IMR-90 (cell line): ENCODE measurements around the gene MRPL10. TPM values are rescaled to one million over a fixed set of nuclear protein-coding genes. Genes with fewer than 3 reads are reported as not detected.

Source experiments
- ATAC-seq: fragments of 200-7000 bp; cut with Tn5 transposase; 2 replicates; pipeline ENCODE4 v1.9.1; 2020; ENCODE audit warnings: low read depth, mild to moderate bottlenecking, moderate library complexity
- BruUV-seq: library from RNA; stranded (reverse); fragments of 400-500 nt; replicated peaks from 2 replicates; lab custom pipeline; 2021; lab: Mats Ljungman, UMichigan
- CTCF ChIA-PET: fragments of 300-600 bp; formaldehyde crosslinking; extraction: SDS; loops from one replicate; lab custom pipeline; 2021; ENCODE audit warnings: antibody characterized with exemption; lab: Yijun Ruan, JAX
- POLR2A ChIA-PET: fragments of 300-600 bp; sonication (Branson Sonifier 250); formaldehyde crosslinking; loops from one replicate; lab custom pipeline; 2022; ENCODE audit warnings: antibody characterized with exemption; ENCODE audit not compliant: unreplicated experiment; lab: Charles Lee
- DNase-seq: peaks from one replicate; pipeline ENCODE4 v3.0.0; 2013
- H2AFZ ChIP-seq: replicated peaks from 2 replicates; pipeline ENCODE3; 2013; ENCODE audit warnings: low read length, mild to moderate bottlenecking; ENCODE audit not compliant: poor library complexity
- H2AK5ac ChIP-seq: 2 replicates; pipeline ENCODE4 v1.6.1; 2013; ENCODE audit warnings: low read depth, low read length, inconsistent platforms
- H2AK9ac ChIP-seq: replicated peaks from 2 replicates; pipeline ENCODE3; 2013; ENCODE audit warnings: mild to moderate bottlenecking, low read depth, low read length, moderate library complexity; ENCODE audit not compliant: poor library complexity
- H2BK120ac ChIP-seq: 2 replicates; pipeline ENCODE4 v1.6.1; 2013; ENCODE audit warnings: low read depth, low read length, inconsistent platforms
- H2BK15ac ChIP-seq: 3 replicates; pipeline ENCODE4 v1.6.1; 2013; ENCODE audit warnings: low read depth, low read length, inconsistent platforms
- H2BK20ac ChIP-seq: 2 replicates; pipeline ENCODE4 v1.6.1; 2013; ENCODE audit warnings: low read depth, mild to moderate bottlenecking, inconsistent platforms, low read length, moderate library complexity
- H2BK5ac ChIP-seq: 2 replicates; pipeline ENCODE4 v1.6.1; 2013; ENCODE audit warnings: mild to moderate bottlenecking, low read depth, low read length, inconsistent platforms; ENCODE audit not compliant: poor library complexity, severe bottlenecking
- H3K14ac ChIP-seq: replicated peaks from 2 replicates; pipeline ENCODE4 v1.6.1; 2013; ENCODE audit warnings: low read depth, low read length, inconsistent platforms
- H3K18ac ChIP-seq: 2 replicates; pipeline ENCODE4 v1.6.1; 2013; ENCODE audit warnings: low read depth, low read length, control low read depth
- H3K23ac ChIP-seq: 2 replicates; pipeline ENCODE4 v1.6.1; 2013; ENCODE audit warnings: low read depth, low read length, inconsistent platforms
- H3K27ac ChIP-seq: 2 replicates; pipeline ENCODE4 v1.5.1; 2013; ENCODE audit warnings: mild to moderate bottlenecking, control low read depth, low read length; ENCODE audit not compliant: insufficient read depth
- H3K27me3 ChIP-seq: 2 replicates; pipeline ENCODE4 v1.6.1; 2013; ENCODE audit warnings: low read length; ENCODE audit not compliant: control insufficient read depth, insufficient read depth
- H3K36me3 ChIP-seq: 2 replicates; pipeline ENCODE4 v1.6.1; 2013; ENCODE audit warnings: low read length, mixed read lengths; ENCODE audit not compliant: control insufficient read depth, insufficient read depth
- H3K4ac ChIP-seq: 2 replicates; pipeline ENCODE4 v1.6.1; 2013; ENCODE audit warnings: low read depth, low read length, inconsistent platforms
- H3K4me1 ChIP-seq: 2 replicates; pipeline ENCODE4 v1.6.1; 2013; ENCODE audit warnings: low read length, mixed read lengths; ENCODE audit not compliant: control insufficient read depth, insufficient read depth
- H3K4me2 ChIP-seq: 2 replicates; pipeline ENCODE4 v1.6.1; 2013; ENCODE audit warnings: low read depth, mild to moderate bottlenecking, control low read depth, low read length, moderate library complexity
- H3K4me3 ChIP-seq: 2 replicates; pipeline ENCODE4 v1.5.1; 2013; ENCODE audit warnings: low read depth, mild to moderate bottlenecking, control low read depth, low read length, moderate library complexity; ENCODE audit not compliant: insufficient read depth
- H3K56ac ChIP-seq: 2 replicates; pipeline ENCODE4 v1.6.1; 2013; ENCODE audit warnings: low read length, inconsistent platforms; ENCODE audit not compliant: insufficient read depth; ENCODE audit errors: extremely low read depth
- H3K79me1 ChIP-seq, 2 experiments: 2 replicates each; pipeline ENCODE4 v1.6.1; 2013; ENCODE audit warnings: low read length in 2 of 2, inconsistent platforms in 1 of 2, low read depth in 1 of 2
- H3K9ac ChIP-seq: 2 replicates; pipeline ENCODE4 v1.6.1; 2013; ENCODE audit warnings: low read depth, low read length, control low read depth
- H3K9me1 ChIP-seq: 2 replicates; pipeline ENCODE4 v1.6.1; 2013; ENCODE audit warnings: low read length, inconsistent platforms; ENCODE audit not compliant: insufficient read depth
- H3K9me3 ChIP-seq: 2 replicates; pipeline ENCODE4 v1.6.1; 2013; ENCODE audit warnings: low read length; ENCODE audit not compliant: control insufficient read depth, insufficient read depth
- H4K20me1 ChIP-seq: 2 replicates; pipeline ENCODE4 v1.6.1; 2013; ENCODE audit warnings: low read length, inconsistent platforms; ENCODE audit not compliant: insufficient read depth
- H4K5ac ChIP-seq: 2 replicates; pipeline ENCODE4 v1.6.1; 2013; ENCODE audit warnings: mild to moderate bottlenecking, low read depth, low read length, control low read depth
- H4K8ac ChIP-seq, 2 experiments: 2 replicates each; pipeline ENCODE4 v1.6.1; 2013; ENCODE audit warnings: low read depth in 2 of 2, low read length in 2 of 2, control low read depth in 1 of 2, inconsistent platforms in 1 of 2
- H4K91ac ChIP-seq: 2 replicates; pipeline ENCODE4 v1.6.1; 2013; ENCODE audit warnings: low read depth, low read length, inconsistent platforms; ENCODE audit not compliant: insufficient read depth
- CEBPB ChIP-seq: IDR thresholded peaks from 2 replicates; pipeline ENCODE4 v1.6.1; 2012; ENCODE audit warnings: low read depth, low read length, improper control_type of control experiment
- CHD1 ChIP-seq: IDR thresholded peaks from 2 replicates; pipeline ENCODE4 v1.6.1; 2012; ENCODE audit warnings: low read depth, low read length, improper control_type of control experiment
- CTCF ChIP-seq: conservative IDR thresholded peaks from 2 replicates; pipeline ENCODE4 v1.5.1; 2012; ENCODE audit warnings: mild to moderate bottlenecking, low read depth, low read length, improper control_type of control experiment
- FOS ChIP-seq: fragments of 150-350 bp; IDR thresholded peaks from 2 replicates; pipeline ENCODE4 v1.6.1; 2016; ENCODE audit warnings: low read depth, low read length
- MAZ ChIP-seq: IDR thresholded peaks from 2 replicates; pipeline ENCODE4 v1.6.1; 2012; ENCODE audit warnings: low read depth, mild to moderate bottlenecking, low read length, improper control_type of control experiment, moderate library complexity, borderline replicate concordance
- POLR2A ChIP-seq: IDR thresholded peaks from 2 replicates; pipeline ENCODE4 v1.6.1; 2012; ENCODE audit warnings: mild to moderate bottlenecking, low read depth, low read length
- RCOR1 ChIP-seq: IDR thresholded peaks from 2 replicates; pipeline ENCODE4 v1.6.1; 2012; ENCODE audit warnings: mild to moderate bottlenecking, low read length, improper control_type of control experiment; ENCODE audit not compliant: insufficient replicate concordance
- RFX5 ChIP-seq: IDR thresholded peaks from 2 replicates; pipeline ENCODE4 v1.8.0; 2012; ENCODE audit warnings: low read depth, mild to moderate bottlenecking, low read length, moderate library complexity
- USF2 ChIP-seq: fragments of 150-350 bp; IDR thresholded peaks from 2 replicates; pipeline ENCODE4 v1.6.1; 2017; ENCODE audit warnings: mild to moderate bottlenecking, antibody characterized with exemption, low read length, low read depth
- whole genome bisulfite sequencing, 2 experiments: methylation state at CpG; one replicate each; pipeline versions ENCODE4 v1.1.5 to v1.1.7; 2013; ENCODE audit warnings: missing lambda C conversion rate in 2 of 2; ENCODE audit not compliant: insufficient read length in 1 of 2; ENCODE audit errors: extremely low coverage in 2 of 2; 5-methylcytosine and 5-hydroxymethylcytosine counted together
- dilution Hi-C: fragments of 300-500 bp; cut with HindIII; formaldehyde crosslinking; loops from one replicate; pipeline ENCODE4 v1.14.3; 2018; ENCODE audit warnings: low sequenced_read_pairs; ENCODE audit not compliant: unreplicated experiment
- in situ Hi-C: fragments of 300-500 bp; cut with MboI; formaldehyde crosslinking; loops from 3 replicates; pipeline ENCODE4 v1.14.3; 2019; ENCODE audit warnings: low sequenced_read_pairs, inconsistent platforms, mixed read lengths
- intact Hi-C: fragments of 100-400 bp; cut with micrococcal nuclease; formaldehyde crosslinking; loops from 2 replicates; pipeline ENCODE4 v1.10.0; 2022
- polyA plus RNA-seq, 3 experiments: library from polyadenylated mRNA; depleted of rRNA; stranded (reverse); fragments of >200 nt; gene quantifications; 2 replicates each; pipeline ENCODE4 v1.2.3, GENCODE V29; 2012; ENCODE audit warnings: low replicate concordance in 1 of 3
- total RNA-seq: library from RNA; depleted of rRNA; stranded (reverse); fragments of >200 nt; gene quantifications from 2 replicates; pipeline ENCODE4 v1.2.3, GENCODE V29; 2012

The MRPL10 gene
- total and polyA plus RNA-seq, 2 of the 4 experiments (the other 2 are of a cell fraction): 32.3 to 61.8 TPM

- in situ Hi-C loops: no loop called here
- no peak overlapping the region for H3K4me3 ChIP-seq
- H4K91ac ChIP-seq: no peak overlapping the region
- no peak overlapping the region for H3K27ac ChIP-seq
- no peak overlapping the region for H2BK20ac ChIP-seq
- TF ChIP-seq CHD1 (no peak), RCOR1 (no peak), MAZ (no peak), RFX5 (no peak), FOS (no peak), CEBPB (no peak), CTCF (no peak), POLR2A (no peak), USF2 (no peak)
- ChIA-PET CTCF (interaction anchor here (1.0 kb wide), 1 partner anchor 39 kb away, joined by 3 read pairs; the partner anchor contains the start of gene SCRN2), POLR2A (no interaction called here)
- 100% methylated on average over 1 of the region's 8 CpGs; no CpG with 5 or more reads in 1 of the 2 experiments for WGBS, 2 experiments
- H2AK5ac ChIP-seq: peak overlapping the region; percentile 19
- H2AFZ ChIP-seq: peak overlapping the region; percentile 33
- peaks cover 15% of the 10 kb centered on the region for H3K4me1 ChIP-seq
- no peaks in the 10 kb centered on the region for H3K9me3 ChIP-seq
- no peak overlapping the region for H3K14ac ChIP-seq
- no peaks in the 10 kb centered on the region for H4K20me1 ChIP-seq
- H3K27me3 ChIP-seq: peaks cover 7% of the 10 kb centered on the region
- no peak overlapping the region for H2AK9ac ChIP-seq
- no peak overlapping the region for H3K4ac ChIP-seq
- H3K9ac ChIP-seq: no peak overlapping the region
- dilution Hi-C loops: no loop called here
- no peaks in the 10 kb centered on the region for H3K9me1 ChIP-seq
- intact Hi-C loops: no loop called here
- no peak overlapping the region for H2BK15ac ChIP-seq
- H4K5ac ChIP-seq: no peak overlapping the region
- BruUV-seq: no TSS peak
- H3K36me3 ChIP-seq: no peaks in the 10 kb centered on the region
- no peak overlapping the region for H2BK5ac ChIP-seq
- no peak overlapping the region for H3K4me2 ChIP-seq
- no peak overlapping the region for H3K18ac ChIP-seq
- no peak for ATAC-seq
- no peak overlapping the region for H2BK120ac ChIP-seq
- DNase-seq: no peak
- no peaks in the 10 kb centered on the region for H3K79me1 ChIP-seq
- H3K23ac ChIP-seq: no peak overlapping the region
- H3K56ac ChIP-seq: no peak overlapping the region
- no peak overlapping the region for H4K8ac ChIP-seq
Measured at GRCh38 chr17:47879776-47880454, 48.6 kb upstream of the MRPL10 start.
